GM19043 (cell line): ENCODE measurements around the gene PITX2.
"Not testable (repeated sequence)": the region's sequence is repeated elsewhere in the genome, so short reads cannot be mapped to it uniquely, and the experiment has no call there.

Experiments used
- ATAC-seq: cut with Tn5 transposase; IDR thresholded peaks from one replicate; pipeline ENCODE4 v1.9.1; 2021; ENCODE audit warnings: low read depth; ENCODE audit not compliant: unreplicated experiment

The PITX2 gene

GRCh38 chr4:110613745-110614144 lies 9.1 kb downstream of the PITX2 start:
- ATAC-seq: no peak

GRCh38 chr4:110612631-110613269 lies 10.1 kb downstream of the PITX2 start:
- ATAC-seq: no peak

DNA sequence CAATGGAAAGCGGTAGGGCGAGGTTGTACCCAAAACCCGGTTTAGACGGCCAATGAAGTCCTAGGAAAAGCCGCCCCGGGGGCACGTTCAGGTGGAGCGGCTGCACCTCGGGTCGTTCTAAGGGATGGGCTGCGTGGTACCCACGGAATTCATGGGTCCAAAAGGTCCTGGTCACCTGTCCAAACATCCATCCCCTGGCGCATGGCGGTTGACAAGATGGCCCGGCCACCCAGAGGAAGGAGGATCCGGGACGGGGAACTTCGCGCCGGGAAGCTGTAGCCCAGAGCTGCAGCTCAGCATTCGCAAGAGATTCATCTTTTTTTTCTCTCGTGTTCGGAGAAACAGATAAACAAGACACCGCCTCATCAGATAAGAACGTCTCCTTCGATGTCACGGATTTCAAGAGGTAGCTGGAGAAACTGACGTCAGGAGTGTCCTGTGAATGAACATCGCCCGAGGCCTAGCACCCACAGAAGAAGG lies 10.9 kb downstream of the PITX2 start:
- ATAC-seq: no peak

- peak; percentile 84 for ATAC-seq
Measured at GRCh38 chr4:110610940-110611831, 11.7 kb downstream of the PITX2 start.

DNA sequence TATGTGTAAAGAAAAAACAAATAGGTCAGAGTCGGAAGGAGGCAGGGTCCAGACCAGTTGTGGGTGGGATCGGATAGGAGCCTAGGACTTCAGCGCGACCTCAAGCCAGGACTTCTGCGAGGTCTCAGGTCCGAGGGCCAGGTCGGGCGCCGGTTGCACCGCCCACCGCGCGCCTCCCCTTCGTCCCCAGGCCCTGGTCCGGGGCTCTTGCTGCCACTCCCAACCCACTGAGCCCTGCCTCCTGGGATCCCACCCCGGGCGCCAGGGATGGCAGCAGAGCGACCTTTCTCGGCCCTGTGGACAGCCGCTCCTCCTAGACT lies 12.3 kb downstream of the PITX2 start:
- no peak for ATAC-seq

DNA sequence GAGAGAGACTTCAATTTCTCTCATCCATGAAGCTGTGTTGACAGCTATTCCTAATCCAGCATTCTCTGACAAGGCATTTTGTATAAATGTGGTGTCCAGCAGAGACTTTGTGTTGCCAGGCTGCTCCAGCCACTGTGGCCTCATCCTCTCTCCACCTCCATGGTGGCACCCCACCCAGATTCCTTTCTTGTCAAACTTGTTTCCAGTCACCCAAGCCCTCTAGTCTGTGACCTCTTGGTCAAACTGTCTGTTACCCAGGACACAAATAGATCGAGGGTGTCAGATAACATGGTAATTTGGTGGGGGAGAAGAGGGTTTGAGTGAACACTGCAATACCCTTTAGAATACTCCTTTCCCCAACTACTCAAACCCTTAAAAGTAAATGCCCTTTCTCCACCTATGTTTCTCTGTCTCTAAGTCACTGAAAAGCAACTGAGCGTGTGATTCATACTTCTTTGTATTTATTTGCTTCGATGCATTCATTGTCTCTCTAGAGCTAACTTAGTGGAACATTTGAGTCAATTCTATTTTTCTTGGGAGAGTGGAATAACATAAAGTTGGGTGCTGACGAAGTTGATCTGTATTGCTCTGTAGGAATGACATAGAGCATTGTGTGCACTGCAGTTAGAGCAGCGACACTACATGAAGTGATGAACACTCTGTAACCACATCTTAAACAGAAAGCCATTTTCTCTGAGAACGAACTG lies 13.7 kb downstream of the PITX2 start:
- no peak for ATAC-seq

DNA sequence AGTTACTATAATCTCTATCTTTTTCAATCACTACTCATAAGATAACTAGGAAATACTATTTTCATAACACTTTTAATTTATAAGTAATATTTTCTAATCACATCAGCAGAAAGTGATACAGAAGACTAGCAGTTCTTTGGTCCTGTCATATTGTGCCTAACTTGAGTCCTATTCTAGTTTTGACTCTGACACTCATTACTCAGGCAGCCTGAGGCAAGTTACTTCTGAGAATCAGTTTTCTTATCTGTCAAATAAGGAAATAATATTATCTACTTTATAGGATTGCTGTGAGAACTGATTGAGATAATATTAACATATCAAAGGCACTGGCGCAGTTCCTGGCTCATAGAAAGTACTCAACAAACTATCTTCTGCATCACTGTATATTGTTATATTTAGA lies 17.8 kb downstream of the PITX2 start:
- no peak for ATAC-seq

DNA sequence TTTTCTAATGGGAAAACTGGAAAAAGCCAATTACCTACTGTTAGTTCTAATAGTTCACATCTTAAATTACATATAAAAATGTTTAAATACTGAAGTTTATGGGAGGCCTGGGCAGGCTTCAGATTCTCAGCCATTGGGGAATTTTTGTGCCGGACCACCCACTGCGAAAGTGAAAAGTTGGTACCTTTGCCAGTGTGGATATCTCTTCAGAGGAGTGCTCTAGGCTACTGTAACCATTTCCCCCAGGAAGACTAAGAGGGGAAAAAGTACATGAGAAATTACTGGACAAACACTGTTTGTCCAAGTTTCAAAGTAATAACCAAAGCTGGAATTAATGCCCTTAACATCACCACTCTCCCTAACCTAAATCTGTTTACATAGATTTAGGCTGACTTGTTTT lies 20.8 kb downstream of the PITX2 start:
- no peak for ATAC-seq

- ATAC-seq: no peak
Measured at GRCh38 chr4:110597582-110597981, 25.3 kb downstream of the PITX2 start.

- ATAC-seq: no peak
Measured at GRCh38 chr4:110596431-110596830, 26.4 kb downstream of the PITX2 start.

DNA sequence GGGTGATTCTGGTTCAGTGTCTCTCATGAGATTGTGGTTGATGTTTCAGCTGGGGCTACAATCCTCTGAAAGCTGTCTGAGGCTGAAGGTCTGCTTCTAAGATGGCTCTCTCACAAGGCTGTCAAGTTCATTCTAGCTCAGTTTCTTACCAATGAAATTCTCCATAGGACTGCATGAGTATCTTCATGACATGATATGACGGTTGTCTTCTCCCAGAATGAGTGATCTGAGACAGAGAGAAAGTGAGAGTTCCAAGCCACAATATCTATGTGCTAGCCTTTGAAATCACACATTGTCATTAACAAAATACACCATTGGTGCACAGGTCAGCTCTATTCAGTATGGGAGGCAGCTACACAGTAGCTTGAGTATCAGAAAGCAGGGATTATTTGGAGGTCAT lies 27.3 kb downstream of the PITX2 start:
- no peak for ATAC-seq

- ATAC-seq: no peak
Measured at GRCh38 chr4:110589297-110589696, 33.6 kb downstream of the PITX2 start.

GRCh38 chr4:110587666-110588285 lies 35.1 kb downstream of the PITX2 start:
- ATAC-seq: no peak

- ATAC-seq: no peak
Measured at GRCh38 chr4:110586131-110586850, 36.6 kb downstream of the PITX2 start.

- not testable (repeated sequence) for ATAC-seq
Measured at GRCh38 chr4:110576696-110577095, 46.2 kb downstream of the PITX2 start.
